Neuronal stem cell (in vitro differentiated cells): ENCODE data around the gene NUMA1.
A peak's percentile ranks its signal among the peaks of the same experiment; 100 is the strongest.

Experiments used
- DNase-seq: peaks from one replicate; pipeline ENCODE4 v3.0.0-alpha.2; 2013; ENCODE audit warnings: low spot score
- H2AFZ ChIP-seq: one replicate; pipeline ENCODE4 v1.6.1; 2013; ENCODE audit warnings: mild to moderate bottlenecking, low read length, inconsistent platforms
- H2AK5ac ChIP-seq: 2 replicates; pipeline ENCODE4 v1.6.1; 2013; ENCODE audit warnings: low read depth, mild to moderate bottlenecking, inconsistent platforms, low read length, moderate library complexity, mixed read lengths
- H2BK120ac ChIP-seq: 2 replicates; pipeline ENCODE4 v1.6.1; 2013; ENCODE audit warnings: low read depth, mild to moderate bottlenecking, inconsistent platforms, low read length, moderate library complexity, mixed read lengths
- H2BK12ac ChIP-seq: one replicate; pipeline ENCODE4 v1.6.1; 2013; ENCODE audit warnings: low read length, inconsistent platforms
- H2BK15ac ChIP-seq: 2 replicates; pipeline ENCODE4 v1.6.1; 2013; ENCODE audit warnings: mild to moderate bottlenecking, low read length, inconsistent platforms, mixed read lengths
- H2BK5ac ChIP-seq: one replicate; pipeline ENCODE4 v1.6.1; 2013; ENCODE audit warnings: inconsistent platforms, mild to moderate bottlenecking, low read length, moderate library complexity
- H3K14ac ChIP-seq: one replicate; pipeline ENCODE4 v1.6.1; 2013; ENCODE audit warnings: low read length, inconsistent platforms
- H3K18ac ChIP-seq: 2 replicates; pipeline ENCODE4 v1.6.1; 2013; ENCODE audit warnings: low read length, inconsistent platforms
- H3K23ac ChIP-seq: 2 replicates; pipeline ENCODE4 v1.6.1; 2013; ENCODE audit warnings: low read depth, mild to moderate bottlenecking, mixed read lengths, low read length, inconsistent platforms; ENCODE audit not compliant: poor library complexity
- H3K27ac ChIP-seq: replicated peaks from 3 replicates; pipeline ENCODE4 v1.5.1; 2013; ENCODE audit warnings: low read length, inconsistent platforms
- H3K27me3 ChIP-seq, 3 experiments: 2 replicates each; pipeline ENCODE4 v1.6.1; 2013; ENCODE audit warnings: low read length in 3 of 3, mild to moderate bottlenecking in 2 of 3, inconsistent platforms in 1 of 3, low read depth in 1 of 3, mixed read lengths in 1 of 3, moderate library complexity in 1 of 3; ENCODE audit not compliant: control insufficient read depth in 3 of 3, insufficient read depth in 3 of 3
- H3K36me3 ChIP-seq, 2 donors: replicated peaks in 1 of 2; 2 replicates each; pipeline ENCODE4 v1.6.1; 2013; ENCODE audit warnings: low read length in 2 of 2; ENCODE audit not compliant: control insufficient read depth in 2 of 2, insufficient read depth in 2 of 2
- H3K4ac ChIP-seq: 2 replicates; pipeline ENCODE4 v1.6.1; 2013; ENCODE audit warnings: inconsistent platforms, mild to moderate bottlenecking, low read length, moderate library complexity
- H3K4me1 ChIP-seq, 2 donors: 1 replicate in 1 of 2; 2 replicates in 1 of 2; pipeline ENCODE4 v1.6.1; 2013; ENCODE audit warnings: low read length in 2 of 2, low read depth in 1 of 2; ENCODE audit not compliant: control insufficient read depth in 2 of 2, insufficient read depth in 1 of 2
- H3K4me2 ChIP-seq: one replicate; pipeline ENCODE4 v1.6.1; 2013; ENCODE audit warnings: mild to moderate bottlenecking, low read length, inconsistent platforms; ENCODE audit not compliant: insufficient read depth, poor library complexity, severe bottlenecking
- H3K4me3 ChIP-seq, 2 donors: 2 replicates each; pipeline ENCODE4 v1.5.1; 2013; ENCODE audit warnings: low read length in 2 of 2, mild to moderate bottlenecking in 2 of 2, inconsistent platforms in 1 of 2, moderate library complexity in 1 of 2
- H3K79me1 ChIP-seq: one replicate; pipeline ENCODE4 v1.6.1; 2013; ENCODE audit warnings: low read depth, mild to moderate bottlenecking, inconsistent platforms, low read length, moderate library complexity
- H3K9ac ChIP-seq: one replicate; pipeline ENCODE4 v1.6.1; 2013; ENCODE audit warnings: mild to moderate bottlenecking, low read depth, low read length, inconsistent platforms; ENCODE audit not compliant: poor library complexity
- H3K9me3 ChIP-seq, 2 donors: replicated peaks in 1 of 2; 2 replicates each; pipeline versions ENCODE3 to v1.6.1; 2013; ENCODE audit warnings: low read length in 2 of 2, mild to moderate bottlenecking in 2 of 2, inconsistent platforms in 1 of 2, low read depth in 1 of 2, mixed read lengths in 1 of 2, moderate library complexity in 1 of 2; ENCODE audit not compliant: control insufficient read depth in 2 of 2, insufficient read depth in 1 of 2
- H4K8ac ChIP-seq: one replicate; pipeline ENCODE4 v1.6.1; 2013; ENCODE audit warnings: low read depth, mild to moderate bottlenecking, inconsistent platforms, low read length, moderate library complexity
- H4K91ac ChIP-seq: one replicate; pipeline ENCODE4 v1.6.1; 2013; ENCODE audit warnings: low read length, low read depth, mild to moderate bottlenecking, inconsistent platforms; ENCODE audit not compliant: poor library complexity
- WGBS, 2 donors: extraction: QIAGEN DNeasy Blood & Tissue Kit; methylation state at CpG; one replicate each; pipeline ENCODE4 v1.1.7; 2013; ENCODE audit warnings: missing lambda C conversion rate in 2 of 2, mixed read lengths in 1 of 2; ENCODE audit not compliant: insufficient read length in 2 of 2, insufficient replicate concordance in 1 of 2; ENCODE audit errors: extremely low coverage in 2 of 2; 5-methylcytosine and 5-hydroxymethylcytosine counted together

Gene NUMA1

GRCh38 chr11:72000202-72000867 lies 80.0 kb downstream of the NUMA1 start:
- Histone ChIP-seq H3K27me3 (no peaks in the 10 kb centered on the region), H3K4ac (no peak overlapping the region), H3K9me3 (no peaks in the 10 kb centered on the region), H2BK5ac (no peak overlapping the region), H2BK15ac (no peak overlapping the region), H3K27ac (no peak overlapping the region), H2AK5ac (no peak overlapping the region), H4K91ac (no peak overlapping the region), H3K18ac (no peak overlapping the region), H3K4me2 (no peak overlapping the region), H3K79me1 (peaks cover under 1% of the 10 kb centered on the region), H2BK120ac (no peak overlapping the region), H2BK12ac (no peak overlapping the region), H2AFZ (no peak overlapping the region), H3K4me3 (no peak overlapping the region), H3K36me3 (peaks cover 46 to 79% of the 10 kb centered on the region in 2 donors), H3K23ac (no peak overlapping the region), H4K8ac (no peak overlapping the region), H3K14ac (no peak overlapping the region), H3K4me1 (peaks cover 0 to 4% of the 10 kb centered on the region in 2 donors), H3K9ac (peak overlapping the region; percentile 15)
- DNase-seq, result no peak
- no CpG with 5 or more reads among the region's 10 CpGs for WGBS, 2 donors

- H3K4me2 ChIP-seq, result no peak overlapping the region
- H2AK5ac ChIP-seq, result no peak overlapping the region
- H2BK15ac ChIP-seq, result no peak overlapping the region
- no peak overlapping the region for H2BK120ac ChIP-seq
- peaks cover 2% of the 10 kb centered on the region for H3K79me1 ChIP-seq
- H2BK12ac ChIP-seq, result no peak overlapping the region
- H3K23ac ChIP-seq, result no peak overlapping the region
- no peak for DNase-seq
- no peak overlapping the region for H3K4me3 ChIP-seq
- H4K8ac ChIP-seq, result no peak overlapping the region
- H4K91ac ChIP-seq, result no peak overlapping the region
- no peak overlapping the region for H3K14ac ChIP-seq
- no peak overlapping the region for H3K9ac ChIP-seq
- H3K4me1 ChIP-seq, result peaks cover 0 to 4% of the 10 kb centered on the region in 2 donors
- no peaks in the 10 kb centered on the region for H3K27me3 ChIP-seq
- peaks cover 45 to 76% of the 10 kb centered on the region in 2 donors for H3K36me3 ChIP-seq
- no peak overlapping the region for H2AFZ ChIP-seq
- H3K27ac ChIP-seq, result no peak overlapping the region
- no CpG with 5 or more reads among the region's 8 CpGs for WGBS, 2 donors
- no peak overlapping the region for H3K18ac ChIP-seq
- no peak overlapping the region for H3K4ac ChIP-seq
- no peak overlapping the region for H2BK5ac ChIP-seq
- H3K9me3 ChIP-seq, result no peaks in the 10 kb centered on the region
Observed at GRCh38 chr11:71999798-72000197, 80.5 kb downstream of the NUMA1 start.

- WGBS, 2 donors, result no CpG with 5 or more reads among the region's 2 CpGs
Observed at GRCh38 chr11:71999362-71999761, 81.0 kb downstream of the NUMA1 start.

GRCh38 chr11:71998649-71999310 lies 81.6 kb downstream of the NUMA1 start, which contains the start of gene IL18BP:
IL18BP (plus strand) TSS chr11:71998909; CDS start chr11:71999985, 1,076 bp downstream.
- Histone ChIP-seq H3K27me3 (no peaks in the 10 kb centered on the region), H2AFZ (no peak within 1 kb of the TSS), H2BK120ac (no peak within 1 kb of the TSS), H3K4me1 (peaks cover 0 to 4% of the 10 kb centered on the region in 2 donors), H3K79me1 (peaks cover 2% of the 10 kb centered on the region), H3K27ac (no peak within 1 kb of the TSS), H2BK15ac (no peak within 1 kb of the TSS), H3K23ac (peak within 1 kb of the TSS; percentile 28), H3K4me2 (no peak within 1 kb of the TSS), H2AK5ac (no peak within 1 kb of the TSS), H3K14ac (no peak within 1 kb of the TSS), H2BK12ac (no peak within 1 kb of the TSS), H3K18ac (no peak within 1 kb of the TSS), H3K9me3 (no peaks in the 10 kb centered on the region), H4K91ac (no peak within 1 kb of the TSS), H4K8ac (no peak within 1 kb of the TSS), H3K36me3 (peaks cover 38 to 67% of the 10 kb centered on the region in 2 donors), H3K4ac (no peak within 1 kb of the TSS), H2BK5ac (no peak within 1 kb of the TSS), H3K4me3 (no peak within 1 kb of the TSS), H3K9ac (no peak within 1 kb of the TSS)
- no peak for DNase-seq
- no CpG with 5 or more reads among the region's 11 CpGs for WGBS, 2 donors

More at GRCh38 chr11:71999362-71999761, 81.0 kb downstream of the NUMA1 start:
- Histone ChIP-seq H3K4me3 (no peak overlapping the region), H3K27ac (no peak overlapping the region), H3K18ac (no peak overlapping the region), H2BK120ac (no peak overlapping the region), H3K4ac (no peak overlapping the region), H3K4me1 (peaks cover 0 to 4% of the 10 kb centered on the region in 2 donors), H3K27me3 (no peaks in the 10 kb centered on the region), H2AK5ac (no peak overlapping the region), H3K23ac (no peak overlapping the region), H2BK12ac (no peak overlapping the region), H3K4me2 (no peak overlapping the region), H2BK5ac (no peak overlapping the region), H3K79me1 (peaks cover 2% of the 10 kb centered on the region), H4K8ac (no peak overlapping the region), H3K9ac (no peak overlapping the region), H3K14ac (no peak overlapping the region), H4K91ac (no peak overlapping the region), H3K9me3 (no peaks in the 10 kb centered on the region), H2BK15ac (no peak overlapping the region), H2AFZ (no peak overlapping the region), H3K36me3 (peaks cover 44 to 73% of the 10 kb centered on the region in 2 donors)
- DNase-seq, result no peak
